ENCODE measurements around the gene CRIP2.
A peak's percentile ranks its signal among the peaks of the same experiment; 100 is the strongest.

The CRIP2 gene

GRCh38 chr14:105476831-105477659 is 2.4 kb downstream of the CRIP2 start:
- no peak for TF ChIP-seq CTCF (IDR thresholded peaks at IDR 0.05)

GRCh38 chr14:105477660-105478397 is 3.2 kb downstream of the CRIP2 start:
- TF ChIP-seq CTCF (IDR thresholded peaks at IDR 0.05) = no peak

GRCh38 chr14:105478398-105479251 is 4.0 kb downstream of the CRIP2 start:
- no peak for TF ChIP-seq CTCF (IDR thresholded peaks at IDR 0.05)

GRCh38 chr14:105479431-105480158 is 5.0 kb downstream of the CRIP2 start:
- no peak for TF ChIP-seq CTCF (IDR thresholded peaks at IDR 0.05)

- TF ChIP-seq CTCF (IDR thresholded peaks at IDR 0.05) = no peak
These were observed 5.7 kb downstream of the CRIP2 start for GRCh38 chr14:105480199-105480746.

- TF ChIP-seq CTCF (IDR thresholded peaks at IDR 0.05) = peak; percentile 98
These were observed 6.5 kb downstream of the CRIP2 start for GRCh38 chr14:105480807-105481801.
